Effector CD8-positive, alpha-beta T cell (primary cell): Measurements from ENCODE around the gene TRIO.

ENCODE experiments used
- DNase-seq: peaks from one replicate; lab custom pipeline; 2025; lab: John Stamatoyannopoulos, UW

TRIO gene

GRCh38 chr5:14438195-14438606, 295.1 kb downstream of the TRIO start:
- DNase-seq = no peak

GRCh38 chr5:14439087-14439871, 296.1 kb downstream of the TRIO start:
- DNase-seq = no peak

GRCh38 chr5:14440223-14440581, 297.1 kb downstream of the TRIO start:
- DNase-seq = no peak

DNA sequence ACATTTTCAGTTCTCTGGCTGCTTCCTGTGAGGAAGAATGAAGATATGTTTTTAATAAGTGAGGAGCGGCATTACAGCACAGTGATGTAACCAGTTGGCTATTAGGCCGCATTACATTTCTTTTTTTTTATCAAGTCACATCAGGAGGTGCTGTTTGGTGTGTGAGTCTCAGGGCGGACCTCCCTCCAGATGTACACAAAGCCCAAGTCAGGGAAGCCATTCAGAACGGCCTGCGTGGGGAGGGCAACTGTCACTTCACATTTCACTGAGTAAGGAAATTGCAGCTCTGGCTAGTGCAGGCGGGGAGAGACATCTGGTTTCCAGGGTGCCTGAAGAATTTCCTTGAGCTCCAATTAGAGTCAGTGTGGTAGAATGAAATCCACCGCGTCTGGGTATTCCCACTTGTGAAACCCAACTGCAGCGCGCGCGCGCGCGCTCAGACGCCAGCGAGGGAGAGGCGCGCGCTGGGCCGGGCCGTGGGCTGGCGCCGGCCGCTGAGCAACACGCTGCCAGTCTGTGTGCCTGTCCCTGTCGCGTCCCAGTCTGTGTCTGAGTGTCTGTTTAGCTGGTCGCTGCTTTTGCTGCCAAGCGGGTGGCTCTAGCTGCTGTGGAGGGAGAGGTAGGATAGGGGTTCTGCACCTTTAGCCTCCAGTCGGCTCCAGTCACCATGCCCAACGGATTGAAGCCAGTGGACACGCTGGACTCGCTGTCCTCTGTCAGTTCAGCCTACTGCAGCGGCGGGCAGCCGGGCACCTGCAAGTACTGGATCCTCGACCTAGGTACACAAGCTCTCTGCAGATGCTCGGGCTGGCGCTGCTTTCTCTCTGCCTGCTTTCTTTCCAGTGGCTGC, 297.7 kb downstream of the TRIO start:
- no peak for DNase-seq

- no peak for DNase-seq
These were observed 298.5 kb downstream of the TRIO start for GRCh38 chr5:14441641-14442040.

DNA sequence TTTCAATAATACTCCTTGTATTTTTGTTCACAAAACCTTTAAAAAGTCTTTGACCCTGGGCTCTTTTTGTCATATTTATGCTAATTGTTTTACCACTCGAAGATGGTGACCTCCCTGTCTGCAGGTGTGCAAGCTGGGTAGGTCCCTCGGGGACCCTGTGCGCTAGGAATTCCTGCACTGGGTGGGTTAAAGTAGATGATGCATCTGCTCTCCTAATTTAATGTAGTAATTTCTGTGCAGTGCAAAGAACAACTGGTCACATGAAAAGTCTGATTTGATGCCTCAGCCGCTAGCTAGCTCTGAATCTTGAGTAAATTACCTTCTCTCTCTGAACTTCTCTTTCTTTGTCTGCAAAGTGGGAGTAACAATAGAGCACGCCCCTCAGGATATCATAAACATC, 299.4 kb downstream of the TRIO start:
- DNase-seq = no peak

GRCh38 chr5:14443671-14444093, 300.5 kb downstream of the TRIO start:
- DNase-seq = no peak

DNA sequence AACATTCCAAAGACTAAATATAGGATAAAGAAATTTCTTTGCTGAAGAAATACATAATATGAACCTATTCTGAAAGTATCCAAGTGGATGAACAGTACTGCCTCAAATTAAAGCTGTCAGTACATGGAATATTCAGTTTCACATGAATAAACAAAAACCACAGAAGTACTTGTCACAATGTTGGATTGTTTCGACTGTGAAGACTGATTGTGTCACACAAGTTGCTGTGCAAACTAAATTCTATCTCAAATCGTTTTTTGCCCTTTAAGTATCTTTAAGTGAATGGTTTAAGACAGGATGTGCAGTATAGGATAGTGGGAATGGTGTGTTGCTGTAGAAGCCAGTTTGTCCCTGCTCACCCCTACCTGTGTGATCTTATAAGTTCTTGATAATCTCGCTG, 301.0 kb downstream of the TRIO start:
- no peak for DNase-seq

DNA sequence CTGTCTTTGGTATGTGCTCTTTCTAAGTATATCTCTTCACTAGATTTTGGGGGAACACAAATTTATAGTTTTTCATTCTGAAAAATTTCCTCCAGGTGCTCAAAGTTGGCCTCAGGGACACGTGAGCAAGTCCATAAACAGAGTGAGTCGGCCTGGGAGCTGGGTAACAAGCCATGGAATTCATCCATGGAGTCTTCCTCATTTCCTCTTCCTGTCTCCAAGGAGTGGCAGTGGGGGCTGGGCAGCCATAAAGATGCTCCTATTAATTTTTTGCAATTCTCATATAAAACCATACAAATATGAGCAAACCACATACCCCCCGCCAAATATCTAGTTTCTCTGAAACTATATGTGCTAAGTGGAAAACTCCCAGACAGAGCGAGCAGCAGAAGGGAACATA, 301.9 kb downstream of the TRIO start:
- DNase-seq = no peak

- no peak for DNase-seq
These were observed 302.6 kb downstream of the TRIO start for GRCh38 chr5:14445576-14446290.

GRCh38 chr5:14447958-14448911, 305.1 kb downstream of the TRIO start:
- no peak for DNase-seq

DNA sequence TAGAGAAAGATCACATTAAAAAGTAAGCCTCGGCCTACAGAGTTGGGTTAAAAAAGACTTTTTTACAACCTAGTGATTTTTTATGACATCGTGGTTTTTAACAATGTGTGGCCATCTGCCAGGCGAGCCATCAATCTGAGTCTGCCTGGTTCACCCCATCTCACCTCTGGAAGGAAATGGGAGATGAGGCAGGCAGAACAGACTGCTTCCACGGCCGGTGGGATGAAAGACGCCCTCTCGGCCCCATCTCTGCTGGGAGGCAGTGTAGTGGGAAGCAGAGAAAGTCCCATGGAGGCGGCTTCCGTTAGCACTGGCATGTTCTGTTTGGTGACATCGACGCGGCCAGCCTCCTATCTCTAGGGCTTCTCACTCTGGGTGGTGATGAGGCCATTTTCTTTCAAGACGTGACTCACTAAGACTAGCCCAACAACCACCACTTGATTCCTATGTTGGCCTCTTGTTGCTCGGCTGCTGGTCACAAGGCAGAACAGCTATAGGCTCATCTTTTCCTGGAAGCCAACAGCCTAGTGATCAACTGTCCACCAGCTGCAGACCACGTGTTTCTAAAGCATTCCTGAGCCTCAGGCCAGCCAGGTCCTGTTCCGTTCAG, 306.0 kb downstream of the TRIO start:
- no peak for DNase-seq

DNA sequence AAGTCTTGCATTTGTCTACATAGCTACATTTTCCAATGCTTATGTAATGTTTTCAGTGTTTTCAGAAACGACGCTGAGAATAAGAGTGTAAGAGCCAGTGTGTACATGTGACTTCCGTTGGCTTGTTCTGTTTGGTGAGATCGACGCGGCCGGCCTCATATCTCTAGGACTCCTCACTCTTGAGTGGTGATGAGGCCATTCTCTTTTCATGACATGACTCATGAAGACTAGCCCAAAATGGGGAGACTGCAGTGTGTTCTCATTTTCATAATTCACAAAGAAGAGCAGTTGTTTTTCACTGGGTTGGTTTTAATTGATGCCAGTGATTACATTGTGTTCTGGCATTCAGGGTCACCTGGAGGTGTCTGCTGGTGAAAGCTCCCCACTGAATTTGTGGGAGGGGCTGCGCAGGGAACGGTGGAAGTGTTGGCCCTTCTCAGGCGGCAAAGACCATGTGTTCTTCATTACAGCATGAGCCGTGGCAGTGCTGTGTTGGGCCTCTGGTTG, 306.9 kb downstream of the TRIO start:
- DNase-seq = no peak

DNA sequence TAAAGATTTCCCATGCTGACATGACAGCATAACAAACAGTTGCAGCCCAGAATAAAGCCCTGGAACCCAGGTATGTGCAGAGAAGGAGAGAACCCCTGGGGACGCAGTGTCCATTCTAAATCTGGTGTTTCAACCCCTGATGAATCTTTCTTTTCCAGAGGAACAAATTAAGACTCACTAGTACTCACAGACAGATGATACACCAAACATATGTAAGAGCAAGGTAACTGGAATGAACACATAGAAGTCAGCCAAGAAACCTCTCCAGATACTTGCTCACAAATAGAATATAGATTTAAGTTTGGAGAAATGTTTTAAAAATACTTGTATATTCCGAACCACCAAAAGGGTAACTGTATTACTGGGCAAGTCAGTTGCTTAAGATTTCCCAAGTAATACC, 307.6 kb downstream of the TRIO start:
- no peak for DNase-seq

- DNase-seq = no peak
These were observed 308.7 kb downstream of the TRIO start for GRCh38 chr5:14451871-14452270.

DNA sequence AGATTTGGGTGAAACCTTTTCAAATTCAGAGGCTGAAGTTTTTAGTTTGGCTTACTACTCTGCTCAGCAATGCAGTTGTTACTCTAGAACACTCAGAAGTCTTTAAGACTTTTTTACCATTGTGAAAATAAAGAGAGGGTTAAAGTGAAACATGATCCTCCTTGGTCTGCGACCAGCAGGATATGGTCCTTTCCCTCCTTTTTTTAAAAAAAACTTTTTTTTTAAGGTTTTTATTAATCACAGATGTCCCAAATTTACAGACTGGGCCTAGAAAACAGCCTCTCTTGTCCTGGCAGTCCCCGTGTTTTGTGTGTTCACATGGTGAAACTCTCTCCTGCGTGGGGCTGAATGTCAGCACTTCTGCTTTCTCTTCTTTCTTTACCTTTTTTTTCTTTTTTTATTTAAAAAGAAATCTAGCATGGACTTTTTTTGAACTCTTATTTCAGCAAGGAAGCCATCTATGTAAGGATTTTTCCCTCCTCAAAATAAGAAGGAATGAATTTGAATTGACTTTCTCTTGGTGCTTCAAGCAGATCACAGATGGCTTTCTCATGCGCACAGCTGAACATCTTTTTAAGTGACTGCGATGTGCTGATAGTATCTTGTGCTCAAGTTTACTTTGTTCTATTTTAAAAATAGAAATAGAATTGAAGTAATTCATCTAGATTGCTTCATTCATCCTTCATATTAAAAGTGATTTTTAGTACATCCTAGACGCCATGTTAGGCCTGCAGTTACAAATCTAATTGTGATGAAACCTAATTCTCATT, 309.7 kb downstream of the TRIO start:
- no peak for DNase-seq

DNA sequence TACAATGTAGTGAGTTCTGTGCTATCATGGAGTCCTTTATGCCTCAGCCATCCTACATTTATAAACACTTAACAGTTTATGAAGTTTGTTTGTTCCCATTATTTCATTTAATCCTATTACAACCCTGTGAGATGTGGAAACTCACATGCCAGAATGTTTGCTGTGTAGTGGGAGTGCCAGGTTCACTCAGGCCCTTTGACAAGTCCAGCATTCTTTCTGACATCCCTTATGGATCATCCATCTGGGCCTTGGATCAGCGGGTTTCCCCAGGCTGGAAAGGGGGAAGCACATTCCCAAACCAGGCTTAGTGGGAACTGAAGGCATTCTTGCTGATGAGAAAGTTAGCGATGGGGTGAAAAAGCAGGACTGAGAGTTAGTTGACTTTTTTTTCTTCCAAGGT, 310.3 kb downstream of the TRIO start:
- DNase-seq = no peak

DNA sequence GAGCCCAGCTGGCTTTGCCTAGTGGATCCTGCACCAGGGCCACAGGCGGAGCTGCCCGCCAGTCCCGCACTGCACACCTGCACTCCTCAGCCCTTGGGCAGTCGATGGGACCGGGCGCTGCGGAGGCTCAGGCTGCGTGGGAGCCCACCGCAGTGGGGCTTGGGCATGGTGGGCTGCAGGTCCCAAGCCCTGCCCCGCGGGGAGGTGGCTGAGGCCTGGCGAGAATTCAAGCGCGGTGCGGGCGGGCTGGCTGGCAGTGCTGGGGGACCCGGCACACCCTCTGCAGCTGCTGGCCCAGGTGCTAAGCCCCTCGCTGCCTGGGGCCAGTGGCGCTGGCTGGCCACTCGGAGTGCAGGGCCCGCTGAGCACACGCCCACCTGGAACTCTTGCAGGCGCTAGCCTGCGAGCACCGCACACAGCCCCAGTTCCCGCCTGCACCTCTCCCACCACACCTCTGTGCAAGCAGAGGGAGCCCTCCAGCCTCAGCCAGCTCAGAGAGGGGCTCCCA, 312.7 kb downstream of the TRIO start:
- DNase-seq = no peak

GRCh38 chr5:14457476-14457875, 314.3 kb downstream of the TRIO start:
- no peak for DNase-seq

DNA sequence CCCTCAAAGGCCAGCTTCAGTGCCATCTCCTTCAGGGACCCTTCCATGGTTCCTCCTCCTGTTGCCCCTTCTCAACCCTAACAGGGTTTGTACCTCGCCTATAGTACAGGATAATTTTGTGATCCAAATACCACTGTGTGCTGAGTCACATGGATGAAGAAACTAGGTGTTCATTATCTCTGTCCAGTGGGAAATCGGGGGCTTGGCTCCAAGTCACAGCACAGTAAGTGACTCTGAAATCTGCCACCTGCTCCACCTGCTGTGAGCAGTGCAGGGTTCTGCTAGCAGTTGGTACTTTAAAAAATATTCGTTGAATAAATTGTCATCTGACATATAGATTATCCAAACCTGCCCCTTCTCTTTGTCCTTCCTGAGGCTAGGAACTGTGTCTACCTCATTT, 315.3 kb downstream of the TRIO start:
- no peak for DNase-seq
